RKO (cell line): Measurements from ENCODE around the gene L3MBTL4.
"Not testable (repeated sequence)": the region's sequence is repeated elsewhere in the genome, so short reads cannot be mapped to it uniquely, and the experiment has no call there.

ENCODE experiments used
- DNase-seq: peaks from one replicate; pipeline ENCODE4 v3.0.0-alpha.2; 2016; ENCODE audit warnings: low spot score

The L3MBTL4 gene

DNA sequence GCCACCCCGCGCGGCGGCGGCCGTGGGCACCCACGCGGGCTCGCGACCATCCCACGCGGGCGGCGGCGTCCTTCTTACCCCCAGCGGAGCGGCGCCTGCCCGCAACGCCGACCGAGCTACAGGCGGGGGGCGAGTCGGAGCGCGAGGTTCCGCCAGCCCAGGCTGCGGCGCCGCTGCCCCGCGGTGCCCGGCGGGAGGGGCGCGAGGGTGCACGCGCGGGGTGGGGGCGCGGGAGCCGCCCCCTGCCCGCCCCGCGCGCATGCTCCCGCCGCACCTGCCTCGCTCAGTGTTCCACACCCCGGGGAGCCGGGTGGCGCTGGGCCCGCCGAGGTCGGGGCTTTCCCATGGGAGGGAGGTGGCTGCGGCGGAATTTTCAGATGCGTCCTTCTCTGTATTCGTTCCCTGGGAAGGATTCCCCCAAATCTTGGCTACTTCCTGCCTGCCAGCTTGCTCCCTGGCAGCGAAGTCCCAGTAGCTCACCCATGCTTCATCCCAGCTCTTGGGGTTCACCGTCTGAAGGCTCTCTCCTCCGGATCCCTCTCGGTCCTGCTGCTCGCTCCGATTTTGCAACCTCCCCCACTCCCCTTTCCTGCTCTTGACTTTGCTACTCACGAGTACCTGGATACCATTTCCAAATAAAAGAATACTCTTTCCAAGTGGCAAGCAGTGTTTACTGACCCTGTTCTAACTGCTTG lies at the start of gene L3MBTL4:
Gene L3MBTL4 (minus strand): TSS at position 189 of the 695 bp plus-strand sequence. CDS start 103,286 bp downstream, outside the sequence.
- DNase-seq, result no peak

DNA sequence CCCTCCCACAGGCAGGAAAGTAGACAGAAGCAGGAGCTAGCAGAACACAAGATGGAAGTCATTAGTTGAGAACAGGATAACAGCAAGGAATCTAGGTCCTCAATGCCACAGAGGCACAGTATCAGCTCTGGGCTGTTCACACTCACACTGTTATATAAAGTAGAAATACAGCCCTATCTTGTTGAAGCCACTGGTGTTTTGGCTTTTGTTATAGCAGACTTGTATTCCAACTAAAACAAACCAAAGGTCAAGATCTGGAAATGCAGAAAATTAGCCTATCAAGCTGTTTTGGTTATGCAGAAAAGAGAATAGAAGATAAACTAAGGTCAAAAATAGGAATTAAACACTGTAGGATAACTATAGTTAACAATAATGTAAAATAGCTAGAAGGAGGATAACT lies 37.5 kb upstream of the L3MBTL4 start:
- DNase-seq, result no peak

GRCh38 chr18:6449213-6449612 lies 34.5 kb upstream of the L3MBTL4 start:
- no peak for DNase-seq

GRCh38 chr18:6444466-6445228 lies 29.9 kb upstream of the L3MBTL4 start:
- DNase-seq, result no peak

GRCh38 chr18:6441200-6441599 lies 26.5 kb upstream of the L3MBTL4 start:
- DNase-seq, result no peak

GRCh38 chr18:6437937-6438818 lies 23.5 kb upstream of the L3MBTL4 start:
- DNase-seq, result no peak

DNA sequence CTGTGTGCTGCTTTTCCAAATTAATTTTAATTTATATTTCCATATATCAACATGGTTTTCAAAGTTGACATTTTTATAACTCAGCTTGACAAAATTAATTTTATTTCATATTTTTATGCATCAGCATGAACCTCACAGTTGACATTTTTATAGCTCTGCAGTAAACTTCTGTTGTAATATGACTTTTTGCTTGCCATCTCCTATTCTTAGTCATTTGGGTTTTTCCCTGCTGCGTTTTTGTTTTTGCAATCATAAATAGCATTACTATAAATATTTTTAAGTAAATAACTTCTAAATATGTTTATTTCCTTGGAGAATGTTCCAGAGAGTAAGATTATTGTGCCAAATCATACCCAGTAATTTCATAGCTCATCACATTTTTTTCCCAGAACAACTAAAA lies 21.0 kb upstream of the L3MBTL4 start:
- no peak for DNase-seq

GRCh38 chr18:6434987-6435709 lies 20.4 kb upstream of the L3MBTL4 start:
- DNase-seq, result no peak

GRCh38 chr18:6434481-6434880 lies 19.8 kb upstream of the L3MBTL4 start:
- no peak for DNase-seq

DNA sequence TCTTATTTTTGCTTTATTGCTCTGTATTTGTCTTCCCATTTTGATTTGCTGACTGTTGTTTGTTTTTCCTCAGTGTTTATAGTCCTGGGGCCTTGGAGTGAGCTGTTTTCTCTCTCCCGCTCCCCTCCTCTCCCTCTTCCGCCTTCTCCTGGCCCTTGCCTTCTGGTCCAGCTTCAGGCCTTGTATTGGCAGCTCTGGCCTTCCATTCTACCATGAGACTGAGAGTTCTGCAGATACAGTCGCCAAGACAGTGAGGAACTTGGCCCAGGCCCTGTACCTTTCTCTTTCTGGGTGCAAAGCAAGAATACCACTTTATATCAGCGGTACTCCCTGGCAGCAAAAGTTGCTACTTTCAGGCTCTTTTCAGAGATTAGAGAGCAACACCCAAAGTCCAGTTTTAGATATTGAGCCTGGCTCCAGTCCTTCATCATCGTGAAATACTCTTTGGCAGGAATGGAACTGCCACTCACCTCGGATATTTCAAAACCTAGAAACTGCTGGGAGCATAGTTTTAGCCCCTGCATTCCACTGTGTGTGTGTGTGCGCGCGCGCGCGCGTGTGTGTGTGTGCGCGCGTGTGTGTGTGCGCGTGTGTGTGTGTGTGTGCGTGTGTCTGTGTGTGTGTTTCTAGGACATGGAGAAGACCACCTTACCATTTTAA lies 17.1 kb upstream of the L3MBTL4 start:
- no peak for DNase-seq

DNA sequence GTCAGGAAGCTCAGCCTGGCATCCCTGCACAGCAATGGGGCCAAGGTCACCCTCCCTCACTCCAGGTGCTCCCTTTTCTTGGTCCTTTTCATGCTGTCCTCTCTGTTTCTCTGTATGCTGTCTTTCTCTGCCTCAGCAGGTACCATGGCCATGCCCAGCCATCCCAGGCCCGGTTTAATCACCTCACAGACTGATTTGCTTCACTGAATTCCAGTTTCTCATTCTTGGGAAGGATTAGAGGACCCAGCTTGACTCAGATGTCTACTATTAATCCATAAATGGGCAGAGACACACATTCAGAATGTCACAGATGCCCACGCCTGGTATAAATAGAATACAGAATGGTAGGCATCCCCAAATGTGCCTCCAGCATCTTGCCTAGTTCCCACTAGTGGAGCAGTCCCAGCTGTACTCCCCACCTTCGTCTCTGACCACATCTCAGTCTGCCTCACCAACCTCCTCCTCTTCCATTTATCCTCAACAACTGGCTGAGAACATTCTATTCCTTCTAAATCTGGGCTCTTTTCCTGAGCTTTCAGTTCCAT lies 14.2 kb upstream of the L3MBTL4 start:
- no peak for DNase-seq

DNA sequence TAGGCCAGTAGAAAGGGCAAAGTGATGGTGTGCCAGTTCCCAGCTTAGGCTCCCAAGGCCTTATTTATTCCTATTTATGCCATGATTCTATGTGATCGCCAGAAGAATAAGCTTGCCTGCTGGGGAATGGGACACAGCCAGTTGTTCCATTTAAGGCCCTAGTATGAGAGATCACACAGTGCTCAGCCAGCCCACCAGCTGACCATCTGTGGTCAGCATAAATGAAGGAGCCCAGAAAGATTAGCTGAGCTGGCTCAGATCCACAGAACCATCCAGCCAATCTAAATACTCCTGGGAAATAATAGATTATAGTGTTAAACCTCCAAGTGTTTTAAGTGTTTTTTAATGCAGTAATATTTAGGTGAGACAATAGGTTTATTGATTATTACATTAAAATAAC lies 12.6 kb upstream of the L3MBTL4 start:
- DNase-seq, result no peak

- DNase-seq, result no peak
Measured at GRCh38 chr18:6423289-6423688, 8.6 kb upstream of the L3MBTL4 start.

DNA sequence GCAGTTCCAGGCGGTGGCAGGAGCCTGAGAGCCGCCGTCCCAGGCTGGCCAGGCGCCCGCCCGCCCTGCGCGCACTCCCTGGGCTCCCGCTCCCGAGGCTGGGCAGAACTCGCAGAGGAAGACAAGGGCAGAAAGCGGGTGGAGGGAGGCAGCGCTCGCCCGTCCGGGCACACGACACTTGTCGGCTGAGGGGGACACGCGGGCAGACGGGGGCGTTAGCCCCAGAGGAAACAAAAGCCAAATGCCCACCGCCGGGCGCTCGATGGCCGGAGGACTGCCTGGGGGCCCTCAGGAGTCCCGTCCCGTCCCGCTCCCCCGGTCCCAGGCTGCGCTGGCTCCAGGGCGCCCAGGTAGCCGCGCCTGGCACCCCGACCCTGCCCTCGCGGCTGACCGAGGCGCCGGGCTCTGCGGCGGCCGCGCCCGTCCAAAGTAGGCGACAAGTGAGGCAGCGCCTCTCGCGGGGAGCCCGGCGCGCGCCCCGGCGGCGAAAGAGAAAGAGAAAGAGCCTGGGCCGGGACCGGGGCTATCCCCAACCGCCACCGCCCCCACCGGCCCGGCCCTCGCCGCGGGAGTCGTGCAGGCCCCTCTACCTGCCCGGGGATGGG lies 491 bp downstream of the L3MBTL4 start:
- no peak for DNase-seq

GRCh38 chr18:6413579-6414117 lies 1.1 kb downstream of the L3MBTL4 start:
- DNase-seq, result no peak

DNA sequence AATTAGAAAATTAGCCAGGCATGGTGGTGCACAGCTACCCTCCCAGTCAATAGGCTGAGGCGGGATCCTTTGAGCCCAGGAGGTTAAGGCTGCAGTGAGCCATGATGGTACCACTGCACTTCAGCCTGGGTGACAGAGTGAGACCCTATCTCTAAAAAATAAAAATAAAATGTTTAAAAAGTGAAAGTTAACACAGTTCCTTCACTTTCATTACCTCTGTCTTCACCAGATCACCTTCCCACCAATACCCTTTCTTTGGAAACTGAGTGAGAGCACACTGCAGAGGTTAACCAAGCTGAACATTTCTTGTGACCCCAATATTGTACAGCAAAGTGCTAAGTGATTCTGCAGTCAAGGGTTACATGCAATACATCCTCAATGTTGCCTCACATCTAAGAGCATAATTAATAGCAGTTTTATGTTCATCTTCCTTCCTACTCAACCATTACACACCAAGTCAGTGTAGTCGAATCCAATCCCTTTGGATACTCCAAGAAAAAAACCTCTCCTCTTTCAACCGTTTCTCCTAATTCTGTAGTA lies 1.7 kb downstream of the L3MBTL4 start:
- DNase-seq, result no peak

GRCh38 chr18:6411382-6411781 lies 3.3 kb downstream of the L3MBTL4 start:
- no peak for DNase-seq

DNA sequence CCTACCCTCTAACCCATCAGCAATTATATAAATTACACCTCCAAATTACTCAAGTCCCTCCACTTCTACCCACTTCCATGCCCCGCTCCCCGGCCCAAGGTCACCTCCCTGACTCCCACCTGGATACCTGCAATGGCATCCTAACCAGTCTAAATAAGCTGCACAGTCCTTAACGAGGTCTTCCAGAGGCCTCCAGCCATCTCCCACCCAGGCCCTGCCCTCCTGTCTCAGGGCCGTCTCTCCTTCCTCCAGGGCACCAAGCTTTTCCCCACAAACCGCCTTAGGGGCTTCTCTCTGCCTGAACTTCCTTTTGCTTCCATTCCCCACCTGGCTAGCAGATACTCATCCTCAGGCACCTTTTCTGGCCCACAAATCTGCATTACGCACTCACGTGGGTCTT lies 4.8 kb downstream of the L3MBTL4 start:
- DNase-seq, result no peak

DNA sequence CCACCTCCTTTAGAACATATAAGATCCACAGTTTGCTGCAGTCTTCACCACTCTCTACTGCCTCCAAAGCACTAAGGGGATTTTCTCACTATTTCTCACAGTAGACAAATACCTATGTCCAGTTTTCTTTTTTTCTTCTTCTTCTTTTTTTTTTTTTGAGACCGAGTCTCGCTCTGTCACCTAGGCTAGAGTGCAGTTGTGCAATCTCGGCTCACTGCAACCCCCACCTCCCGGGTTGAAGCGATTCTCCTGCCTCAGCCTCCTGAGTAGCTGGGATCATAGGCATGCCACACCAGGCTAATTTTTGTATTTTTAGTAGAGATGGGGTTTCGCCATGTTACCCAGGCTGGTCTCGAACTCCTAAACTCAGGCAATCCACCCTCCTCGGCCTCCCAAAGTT lies 6.2 kb downstream of the L3MBTL4 start:
- not testable (repeated sequence) for DNase-seq

- no peak for DNase-seq
Measured at GRCh38 chr18:6406910-6407470, 7.7 kb downstream of the L3MBTL4 start.
